IMR-90 (cell line): ENCODE data around the gene HBEGF. TPM values are rescaled to one million over a fixed set of nuclear protein-coding genes. Genes with fewer than 3 reads are reported as not detected.

ENCODE experiments used
- ATAC-seq: fragments of 200-7000 bp; cut with Tn5 transposase; 2 replicates; pipeline ENCODE4 v1.9.1; 2020; ENCODE audit warnings: low read depth, mild to moderate bottlenecking, moderate library complexity
- BruUV-seq: library from RNA; stranded (reverse); fragments of 400-500 nt; replicated peaks from 2 replicates; lab custom pipeline; 2021; lab: Mats Ljungman, UMichigan
- CTCF ChIA-PET: fragments of 300-600 bp; formaldehyde crosslinking; extraction: SDS; loops from one replicate; lab custom pipeline; 2021; ENCODE audit warnings: antibody characterized with exemption; lab: Yijun Ruan, JAX
- POLR2A ChIA-PET: fragments of 300-600 bp; sonication (Branson Sonifier 250); formaldehyde crosslinking; loops from one replicate; lab custom pipeline; 2022; ENCODE audit warnings: antibody characterized with exemption; ENCODE audit not compliant: unreplicated experiment; lab: Charles Lee
- DNase-seq: peaks from one replicate; pipeline ENCODE4 v3.0.0; 2013
- H2AFZ ChIP-seq: replicated peaks from 2 replicates; pipeline ENCODE3; 2013; ENCODE audit warnings: low read length, mild to moderate bottlenecking; ENCODE audit not compliant: poor library complexity
- H2AK5ac ChIP-seq: 2 replicates; pipeline ENCODE4 v1.6.1; 2013; ENCODE audit warnings: low read depth, low read length, inconsistent platforms
- H2AK9ac ChIP-seq: replicated peaks from 2 replicates; pipeline ENCODE3; 2013; ENCODE audit warnings: mild to moderate bottlenecking, low read depth, low read length, moderate library complexity; ENCODE audit not compliant: poor library complexity
- H2BK120ac ChIP-seq: 2 replicates; pipeline ENCODE4 v1.6.1; 2013; ENCODE audit warnings: low read depth, low read length, inconsistent platforms
- H2BK15ac ChIP-seq: 3 replicates; pipeline ENCODE4 v1.6.1; 2013; ENCODE audit warnings: low read depth, low read length, inconsistent platforms
- H2BK20ac ChIP-seq: 2 replicates; pipeline ENCODE4 v1.6.1; 2013; ENCODE audit warnings: low read depth, mild to moderate bottlenecking, inconsistent platforms, low read length, moderate library complexity
- H2BK5ac ChIP-seq: 2 replicates; pipeline ENCODE4 v1.6.1; 2013; ENCODE audit warnings: mild to moderate bottlenecking, low read depth, low read length, inconsistent platforms; ENCODE audit not compliant: poor library complexity, severe bottlenecking
- H3K14ac ChIP-seq: replicated peaks from 2 replicates; pipeline ENCODE4 v1.6.1; 2013; ENCODE audit warnings: low read depth, low read length, inconsistent platforms
- H3K18ac ChIP-seq: 2 replicates; pipeline ENCODE4 v1.6.1; 2013; ENCODE audit warnings: low read depth, low read length, control low read depth
- H3K23ac ChIP-seq: 2 replicates; pipeline ENCODE4 v1.6.1; 2013; ENCODE audit warnings: low read depth, low read length, inconsistent platforms
- H3K27ac ChIP-seq: 2 replicates; pipeline ENCODE4 v1.5.1; 2013; ENCODE audit warnings: mild to moderate bottlenecking, control low read depth, low read length; ENCODE audit not compliant: insufficient read depth
- H3K27me3 ChIP-seq: 2 replicates; pipeline ENCODE4 v1.6.1; 2013; ENCODE audit warnings: low read length; ENCODE audit not compliant: control insufficient read depth, insufficient read depth
- H3K36me3 ChIP-seq: 2 replicates; pipeline ENCODE4 v1.6.1; 2013; ENCODE audit warnings: low read length, mixed read lengths; ENCODE audit not compliant: control insufficient read depth, insufficient read depth
- H3K4ac ChIP-seq: 2 replicates; pipeline ENCODE4 v1.6.1; 2013; ENCODE audit warnings: low read depth, low read length, inconsistent platforms
- H3K4me1 ChIP-seq: 2 replicates; pipeline ENCODE4 v1.6.1; 2013; ENCODE audit warnings: low read length, mixed read lengths; ENCODE audit not compliant: control insufficient read depth, insufficient read depth
- H3K4me2 ChIP-seq: 2 replicates; pipeline ENCODE4 v1.6.1; 2013; ENCODE audit warnings: low read depth, mild to moderate bottlenecking, control low read depth, low read length, moderate library complexity
- H3K4me3 ChIP-seq: 2 replicates; pipeline ENCODE4 v1.5.1; 2013; ENCODE audit warnings: low read depth, mild to moderate bottlenecking, control low read depth, low read length, moderate library complexity; ENCODE audit not compliant: insufficient read depth
- H3K56ac ChIP-seq: 2 replicates; pipeline ENCODE4 v1.6.1; 2013; ENCODE audit warnings: low read length, inconsistent platforms; ENCODE audit not compliant: insufficient read depth; ENCODE audit errors: extremely low read depth
- H3K79me1 ChIP-seq, 2 experiments: 2 replicates each; pipeline ENCODE4 v1.6.1; 2013; ENCODE audit warnings: low read length in 2 of 2, inconsistent platforms in 1 of 2, low read depth in 1 of 2
- H3K9ac ChIP-seq: 2 replicates; pipeline ENCODE4 v1.6.1; 2013; ENCODE audit warnings: low read depth, low read length, control low read depth
- H3K9me1 ChIP-seq: 2 replicates; pipeline ENCODE4 v1.6.1; 2013; ENCODE audit warnings: low read length, inconsistent platforms; ENCODE audit not compliant: insufficient read depth
- H3K9me3 ChIP-seq: 2 replicates; pipeline ENCODE4 v1.6.1; 2013; ENCODE audit warnings: low read length; ENCODE audit not compliant: control insufficient read depth, insufficient read depth
- H4K20me1 ChIP-seq: 2 replicates; pipeline ENCODE4 v1.6.1; 2013; ENCODE audit warnings: low read length, inconsistent platforms; ENCODE audit not compliant: insufficient read depth
- H4K5ac ChIP-seq: 2 replicates; pipeline ENCODE4 v1.6.1; 2013; ENCODE audit warnings: mild to moderate bottlenecking, low read depth, low read length, control low read depth
- H4K8ac ChIP-seq, 2 experiments: 2 replicates each; pipeline ENCODE4 v1.6.1; 2013; ENCODE audit warnings: low read depth in 2 of 2, low read length in 2 of 2, control low read depth in 1 of 2, inconsistent platforms in 1 of 2
- H4K91ac ChIP-seq: 2 replicates; pipeline ENCODE4 v1.6.1; 2013; ENCODE audit warnings: low read depth, low read length, inconsistent platforms; ENCODE audit not compliant: insufficient read depth
- BHLHE40 ChIP-seq: fragments of 150-350 bp; IDR thresholded peaks from 2 replicates; pipeline ENCODE4 v1.6.1; 2016; ENCODE audit warnings: mild to moderate bottlenecking, low read depth, low read length
- CEBPB ChIP-seq: IDR thresholded peaks from 2 replicates; pipeline ENCODE4 v1.6.1; 2012; ENCODE audit warnings: low read depth, low read length, improper control_type of control experiment
- CHD1 ChIP-seq: IDR thresholded peaks from 2 replicates; pipeline ENCODE4 v1.6.1; 2012; ENCODE audit warnings: low read depth, low read length, improper control_type of control experiment
- CTCF ChIP-seq: conservative IDR thresholded peaks from 2 replicates; pipeline ENCODE4 v1.5.1; 2012; ENCODE audit warnings: mild to moderate bottlenecking, low read depth, low read length, improper control_type of control experiment
- FOS ChIP-seq: fragments of 150-350 bp; IDR thresholded peaks from 2 replicates; pipeline ENCODE4 v1.6.1; 2016; ENCODE audit warnings: low read depth, low read length
- MAFK ChIP-seq: IDR thresholded peaks from 2 replicates; pipeline ENCODE4 v1.6.1; 2012; ENCODE audit warnings: low read depth, low read length, improper control_type of control experiment
- MAZ ChIP-seq: IDR thresholded peaks from 2 replicates; pipeline ENCODE4 v1.6.1; 2012; ENCODE audit warnings: low read depth, mild to moderate bottlenecking, low read length, improper control_type of control experiment, moderate library complexity, borderline replicate concordance
- MXI1 ChIP-seq: IDR thresholded peaks from 2 replicates; pipeline ENCODE4 v1.6.1; 2012; ENCODE audit warnings: low read depth, mild to moderate bottlenecking, low read length, moderate library complexity, borderline replicate concordance
- NFE2L2 ChIP-seq: fragments of 150-350 bp; IDR thresholded peaks from 2 replicates; pipeline ENCODE4 v1.6.1; 2016; ENCODE audit warnings: low read depth, mild to moderate bottlenecking, low read length
- RAD21 ChIP-seq: IDR thresholded peaks from 2 replicates; pipeline ENCODE4 v1.6.1; 2012; ENCODE audit warnings: low read length, improper control_type of control experiment
- RCOR1 ChIP-seq: IDR thresholded peaks from 2 replicates; pipeline ENCODE4 v1.6.1; 2012; ENCODE audit warnings: mild to moderate bottlenecking, low read length, improper control_type of control experiment; ENCODE audit not compliant: insufficient replicate concordance
- RFX5 ChIP-seq: IDR thresholded peaks from 2 replicates; pipeline ENCODE4 v1.8.0; 2012; ENCODE audit warnings: low read depth, mild to moderate bottlenecking, low read length, moderate library complexity
- SMC3 ChIP-seq: fragments of 150-350 bp; IDR thresholded peaks from 2 replicates; pipeline ENCODE4 v1.6.1; 2016; ENCODE audit warnings: low read depth, mild to moderate bottlenecking, antibody characterized with exemption, low read length, moderate library complexity
- USF2 ChIP-seq: fragments of 150-350 bp; IDR thresholded peaks from 2 replicates; pipeline ENCODE4 v1.6.1; 2017; ENCODE audit warnings: mild to moderate bottlenecking, antibody characterized with exemption, low read length, low read depth
- WGBS, 2 experiments: methylation state at CpG; one replicate each; pipeline versions ENCODE4 v1.1.5 to v1.1.7; 2013; ENCODE audit warnings: missing lambda C conversion rate in 2 of 2; ENCODE audit not compliant: insufficient read length in 1 of 2; ENCODE audit errors: extremely low coverage in 2 of 2; 5-methylcytosine and 5-hydroxymethylcytosine counted together
- dilution Hi-C: fragments of 300-500 bp; cut with HindIII; formaldehyde crosslinking; loops from one replicate; pipeline ENCODE4 v1.14.3; 2018; ENCODE audit warnings: low sequenced_read_pairs; ENCODE audit not compliant: unreplicated experiment
- in situ Hi-C: fragments of 300-500 bp; cut with MboI; formaldehyde crosslinking; loops from 3 replicates; pipeline ENCODE4 v1.14.3; 2019; ENCODE audit warnings: low sequenced_read_pairs, inconsistent platforms, mixed read lengths
- intact Hi-C: fragments of 100-400 bp; cut with micrococcal nuclease; formaldehyde crosslinking; loops from 2 replicates; pipeline ENCODE4 v1.10.0; 2022
- polyA plus RNA-seq, 3 experiments: library from polyadenylated mRNA; depleted of rRNA; stranded (reverse); fragments of >200 nt; gene quantifications; 2 replicates each; pipeline ENCODE4 v1.2.3, GENCODE V29; 2012; ENCODE audit warnings: low replicate concordance in 1 of 3
- total RNA-seq: library from RNA; depleted of rRNA; stranded (reverse); fragments of >200 nt; gene quantifications from 2 replicates; pipeline ENCODE4 v1.2.3, GENCODE V29; 2012

The HBEGF gene
- total and polyA plus RNA-seq, 2 of the 4 experiments (the other 2 are of a cell fraction), result 18.8 to 36.1 TPM

GRCh38 chr5:140345919-140346347 is 470 bp downstream of the HBEGF start:
- peak overlapping the region; percentile 64 for H3K4ac ChIP-seq
- peak overlapping the region; percentile 46 to 52; a peak in 2 of 4 replicates for H4K8ac ChIP-seq
- peaks cover 6% of the 10 kb centered on the region; the same call in 1 of the 2 replicates for H3K36me3 ChIP-seq
- TF ChIP-seq RAD21 (peak; percentile 52), MXI1 (no peak), CHD1 (0 out of 2 replicates have a peak, but pooled peaks have one; percentile 76), NFE2L2 (no peak), RCOR1 (no peak), CTCF (peak; percentile 41; the same call in 1 of the 2 replicates), FOS (no peak), MAZ (peak; percentile 27; the same call in 1 of the 2 replicates), MAFK (no peak), RFX5 (no peak), SMC3 (peak; percentile 26), USF2 (no peak), BHLHE40 (peak; percentile 30; the same call in 1 of the 2 replicates), CEBPB (no peak)

More at GRCh38 chr5:140345919-140346347, 470 bp downstream of the HBEGF start:
- peak; percentile 72 for ATAC-seq
- CTCF ChIA-PET, result interaction anchor here (0.6 to 11.0 kb wide), 24 partner anchors 9 to 1218 kb away, joined by 3 to 233 read pairs (median 4); partner anchors contain the start of gene PFDN1
- dilution Hi-C loops (no loop called here), in situ Hi-C loops (no loop called here), intact Hi-C loops (loop anchor here (1.0 to 5.0 kb wide), 2 partner anchors 49 to 102 kb away; no protein-coding TSS in a partner anchor)
- Histone ChIP-seq H3K23ac (peak overlapping the region; percentile 79), H3K4me3 (peak overlapping the region; percentile 74), H3K56ac (peak overlapping the region; percentile 19; the same call in 1 of the 2 replicates), H3K4me1 (peaks cover 11% of the 10 kb centered on the region), H3K4me2 (peak overlapping the region; percentile 66), H2AFZ (peak overlapping the region; percentile 90), H2AK5ac (no peak overlapping the region), H2BK15ac (no peak overlapping the region; the same call in 2 of the 3 replicates), H3K9me1 (peaks cover 4% of the 10 kb centered on the region; the same call in 1 of the 2 replicates), H2BK5ac (peak overlapping the region; percentile 25), H3K27me3 (no peaks in the 10 kb centered on the region), H3K18ac (no peak overlapping the region), H4K91ac (no peak overlapping the region), H2BK20ac (peak overlapping the region; percentile 57; the same call in 1 of the 2 replicates), H3K27ac (peak overlapping the region; percentile 22; the same call in 1 of the 2 replicates), H4K5ac (no peak overlapping the region), H3K9me3 (no peaks in the 10 kb centered on the region), H3K79me1 (peaks cover 24 to 47% of the 10 kb centered on the region in 2 experiments), H2AK9ac (peak overlapping the region; percentile 92), H3K9ac (peak overlapping the region; percentile 41), H3K14ac (peak overlapping the region; percentile 77), H4K20me1 (0 out of 2 replicates have a peak, but pooled peaks cover 9% of the 10 kb centered on the region), H2BK120ac (peak overlapping the region; percentile 52; the same call in 1 of the 2 replicates)
- POLR2A ChIA-PET, result interaction anchor here (1.0 to 1.5 kb wide), 3 partner anchors 10 to 101 kb away, joined by 3 to 8 read pairs (median 4); no protein-coding TSS in a partner anchor
- DNase-seq, result peak; percentile 66
- WGBS, 2 experiments, result 0% methylated on average over 26 of the region's 35 CpGs; no CpG with 5 or more reads in 1 of the 2 experiments
- BruUV-seq, result no TSS peak
